ENCODE results near the gene SPINK6. TPM values are rescaled to one million over a fixed set of nuclear protein-coding genes. Genes with fewer than 3 reads are reported as not detected.

The SPINK6 gene
- total and polyA plus RNA-seq, 2 donors (not counting 1 experiment from before 2014, with no cell fraction given), result not detected

GRCh38 chr5:148162038-148162437 lies 40.8 kb upstream of the SPINK6 start:
- DNase-seq (no peak), ATAC-seq (ENCODE audit: low read depth) (no peak)
- no peak overlapping the region for H2AFZ ChIP-seq (ENCODE audit: insufficient read depth, low read depth, low read length, poor library complexity, severe bottlenecking)
- ChIA-PET POLR2A (no interaction called here), CTCF (no interaction called here)
- H3K4me3 ChIP-seq (ENCODE audit: control extremely low read depth in 1 of 5, extremely low read depth in 1 of 5, insufficient read depth in 1 of 5, low read depth in 2 of 5, low read length in 4 of 5), result no peak overlapping the region
- H4K20me1 ChIP-seq (ENCODE audit: control insufficient read depth, insufficient read depth, low read length, poor library complexity, severe bottlenecking), result no peaks in the 10 kb centered on the region
- H3K4me2 ChIP-seq (replicated peaks; ENCODE audit: low read depth, low read length, poor library complexity, severe bottlenecking), result no peak overlapping the region
- WGBS (ENCODE audit: insufficient coverage), result no CpG with 5 or more reads among the region's 1 CpG
- no peaks in the 10 kb centered on the region for H3K4me1 ChIP-seq (ENCODE audit: control insufficient read depth in 2 of 2, insufficient read depth in 2 of 2, low read length in 2 of 2)
- H3K4me1 Mint-ChIP-seq, result no peaks in the 10 kb centered on the region
- no peak overlapping the region for H3K9ac ChIP-seq (ENCODE audit: low read length)
- H3K36me3 ChIP-seq (replicated peaks in 1 of 2; ENCODE audit: control extremely low read depth in 1 of 2, control insufficient read depth in 1 of 2, extremely low read depth in 1 of 2, insufficient read depth in 2 of 2, low read length in 1 of 2), result no peaks in the 10 kb centered on the region
- H3K9me3 ChIP-seq (ENCODE audit: control extremely low read depth in 1 of 3, control insufficient read depth in 2 of 3, insufficient read depth in 1 of 3, low read length in 2 of 3), result no peaks in the 10 kb centered on the region
- H3K27ac ChIP-seq (ENCODE audit: low read length in 2 of 2), result no peak overlapping the region
- intact Hi-C loops (cut with micrococcal nuclease), result no loop called here
- H3K27ac Mint-ChIP-seq, result no peak overlapping the region
- H3K9me3 Mint-ChIP-seq (ENCODE audit: insufficient read depth), result peaks cover 2% of the 10 kb centered on the region
- H3K27me3 Mint-ChIP-seq, result peaks cover 3% of the 10 kb centered on the region
- H3K4me3 Mint-ChIP-seq, result no peak overlapping the region
- H3K79me2 ChIP-seq (ENCODE audit: control insufficient read depth, insufficient read depth, low read length), result no peaks in the 10 kb centered on the region
- TF ChIP-seq EZH2 (IDR thresholded peaks at IDR 0.05; ENCODE audit: borderline replicate concordance, insufficient read depth, low read depth, low read length, poor library complexity, severe bottlenecking) (no peak), CTCF (IDR thresholded peaks at IDR 0.05) (no peak)
- H3K27me3 ChIP-seq (replicated peaks in 1 of 4; ENCODE audit: control extremely low read depth in 1 of 4, control insufficient read depth in 3 of 4, insufficient read depth in 4 of 4, low read length in 3 of 4), result no peaks in the 10 kb centered on the region

- Mint-ChIP-seq H3K4me3 (no peak overlapping the region), H3K9me3 (ENCODE audit: insufficient read depth) (peaks cover 2% of the 10 kb centered on the region), H3K4me1 (no peaks in the 10 kb centered on the region), H3K27ac (no peak overlapping the region), H3K27me3 (peaks cover 3% of the 10 kb centered on the region)
- Histone ChIP-seq H3K36me3 (replicated peaks in 1 of 2; ENCODE audit: control extremely low read depth in 1 of 2, control insufficient read depth in 1 of 2, extremely low read depth in 1 of 2, insufficient read depth in 2 of 2, low read length in 1 of 2) (no peaks in the 10 kb centered on the region), H3K4me1 (ENCODE audit: control insufficient read depth in 2 of 2, insufficient read depth in 2 of 2, low read length in 2 of 2) (no peaks in the 10 kb centered on the region), H3K9me3 (ENCODE audit: control extremely low read depth in 1 of 3, control insufficient read depth in 2 of 3, insufficient read depth in 1 of 3, low read length in 2 of 3) (no peaks in the 10 kb centered on the region), H3K4me3 (ENCODE audit: control extremely low read depth in 1 of 5, extremely low read depth in 1 of 5, insufficient read depth in 1 of 5, low read depth in 2 of 5, low read length in 4 of 5) (no peak overlapping the region), H2AFZ (ENCODE audit: insufficient read depth, low read depth, low read length, poor library complexity, severe bottlenecking) (no peak overlapping the region), H3K79me2 (ENCODE audit: control insufficient read depth, insufficient read depth, low read length) (no peaks in the 10 kb centered on the region), H3K27ac (ENCODE audit: low read length in 2 of 2) (no peak overlapping the region), H3K27me3 (replicated peaks in 1 of 4; ENCODE audit: control extremely low read depth in 1 of 4, control insufficient read depth in 3 of 4, insufficient read depth in 4 of 4, low read length in 3 of 4) (no peaks in the 10 kb centered on the region), H4K20me1 (ENCODE audit: control insufficient read depth, insufficient read depth, low read length, poor library complexity, severe bottlenecking) (no peaks in the 10 kb centered on the region), H3K4me2 (replicated peaks; ENCODE audit: low read depth, low read length, poor library complexity, severe bottlenecking) (no peak overlapping the region), H3K9ac (ENCODE audit: low read length) (no peak overlapping the region)
- DNase-seq (no peak), ATAC-seq (ENCODE audit: low read depth) (no peak)
- CTCF ChIA-PET, result no interaction called here
- POLR2A ChIA-PET, result no interaction called here
- WGBS (ENCODE audit: insufficient coverage), result 80% methylated on average over 1 of the region's 1 CpG
- intact Hi-C loops (cut with micrococcal nuclease), result no loop called here
- TF ChIP-seq CTCF (IDR thresholded peaks at IDR 0.05) (no peak), EZH2 (IDR thresholded peaks at IDR 0.05; ENCODE audit: borderline replicate concordance, insufficient read depth, low read depth, low read length, poor library complexity, severe bottlenecking) (no peak)
These were observed 39.5 kb upstream of the SPINK6 start for GRCh38 chr5:148163345-148163744.
